ENCODE results near the gene CHD2. TPM values are rescaled to one million over a fixed set of nuclear protein-coding genes. Genes with fewer than 3 reads are reported as not detected.

The CHD2 gene
- polyA plus RNA-seq, 1 experiment, result 38.2 TPM

- H3K36me3 ChIP-seq (ENCODE audit: control insufficient read depth, insufficient read depth, low read length), result no peaks in the 10 kb centered on the region
- DNase-seq (ENCODE audit: low read depth), result no peak
- 0 out of 2 replicates have a peak, but pooled peaks have one; percentile 2 for TF ChIP-seq CTCF (IDR thresholded peaks at IDR 0.05; ENCODE audit: insufficient read depth, low read depth, low read length)
- H3K27me3 ChIP-seq (ENCODE audit: control insufficient read depth, insufficient read depth, low read length), result no peaks in the 10 kb centered on the region
- ChIA-PET POLR2A (no interaction called here), CTCF (interaction anchor here (0.8 kb wide), 1 partner anchor 22 kb away, joined by 4 read pairs; no protein-coding TSS in a partner anchor)
- no peak overlapping the region for H3K4me3 ChIP-seq (ENCODE audit: low read depth, low read length)
Measured at GRCh38 chr15:93052090-93052879, 152.2 kb downstream of the CHD2 start.

- DNase-seq (ENCODE audit: low read depth), result no peak
- no peak for TF ChIP-seq CTCF (IDR thresholded peaks at IDR 0.05; ENCODE audit: insufficient read depth, low read depth, low read length)
- no peak overlapping the region for H3K4me3 ChIP-seq (ENCODE audit: low read depth, low read length)
- ChIA-PET CTCF (interaction anchor here (1.0 to 1.5 kb wide), 2 partner anchors 32 to 1065 kb away, joined by 4 read pairs; no protein-coding TSS in a partner anchor), POLR2A (no interaction called here)
- H3K27me3 ChIP-seq (ENCODE audit: control insufficient read depth, insufficient read depth, low read length), result no peaks in the 10 kb centered on the region
- no peaks in the 10 kb centered on the region for H3K36me3 ChIP-seq (ENCODE audit: control insufficient read depth, insufficient read depth, low read length)
Measured at GRCh38 chr15:93055211-93055610, 155.1 kb downstream of the CHD2 start.

GRCh38 chr15:93056836-93057235 lies 156.7 kb downstream of the CHD2 start:
- no peaks in the 10 kb centered on the region for H3K36me3 ChIP-seq (ENCODE audit: control insufficient read depth, insufficient read depth, low read length)
- POLR2A ChIA-PET, result no interaction called here
- DNase-seq (ENCODE audit: low read depth), result no peak
- no peak overlapping the region for H3K4me3 ChIP-seq (ENCODE audit: low read depth, low read length)
- no peaks in the 10 kb centered on the region for H3K27me3 ChIP-seq (ENCODE audit: control insufficient read depth, insufficient read depth, low read length)
- no peak for TF ChIP-seq CTCF (IDR thresholded peaks at IDR 0.05; ENCODE audit: insufficient read depth, low read depth, low read length)
- CTCF ChIA-PET, result no interaction called here

- no peaks in the 10 kb centered on the region for H3K27me3 ChIP-seq (ENCODE audit: control insufficient read depth, insufficient read depth, low read length)
- ChIA-PET CTCF (interaction anchor here (2.0 kb wide), 1 partner anchor 27 kb away, joined by 8 read pairs; no protein-coding TSS in a partner anchor), POLR2A (no interaction called here)
- no peak for DNase-seq (ENCODE audit: low read depth)
- TF ChIP-seq CTCF (IDR thresholded peaks at IDR 0.05; ENCODE audit: insufficient read depth, low read depth, low read length), result no peak
- H3K4me3 ChIP-seq (ENCODE audit: low read depth, low read length), result no peak overlapping the region
- no peaks in the 10 kb centered on the region for H3K36me3 ChIP-seq (ENCODE audit: control insufficient read depth, insufficient read depth, low read length)
Measured at GRCh38 chr15:93057618-93058017, 157.5 kb downstream of the CHD2 start.

- Histone ChIP-seq H3K27me3 (ENCODE audit: control insufficient read depth, insufficient read depth, low read length) (no peaks in the 10 kb centered on the region), H3K36me3 (ENCODE audit: control insufficient read depth, insufficient read depth, low read length) (no peaks in the 10 kb centered on the region), H3K4me3 (ENCODE audit: low read depth, low read length) (no peak overlapping the region)
- POLR2A ChIA-PET, result no interaction called here
- no peak for DNase-seq (ENCODE audit: low read depth)
- CTCF ChIA-PET, result interaction anchor here (2.0 kb wide), 1 partner anchor 27 kb away, joined by 8 read pairs; no protein-coding TSS in a partner anchor
- TF ChIP-seq CTCF (IDR thresholded peaks at IDR 0.05; ENCODE audit: insufficient read depth, low read depth, low read length), result no peak
Measured at GRCh38 chr15:93058128-93058527, 158.0 kb downstream of the CHD2 start.

Data from BJ (cell line).